Measurements from ENCODE around the gene NASP.

Gene NASP, protein sequence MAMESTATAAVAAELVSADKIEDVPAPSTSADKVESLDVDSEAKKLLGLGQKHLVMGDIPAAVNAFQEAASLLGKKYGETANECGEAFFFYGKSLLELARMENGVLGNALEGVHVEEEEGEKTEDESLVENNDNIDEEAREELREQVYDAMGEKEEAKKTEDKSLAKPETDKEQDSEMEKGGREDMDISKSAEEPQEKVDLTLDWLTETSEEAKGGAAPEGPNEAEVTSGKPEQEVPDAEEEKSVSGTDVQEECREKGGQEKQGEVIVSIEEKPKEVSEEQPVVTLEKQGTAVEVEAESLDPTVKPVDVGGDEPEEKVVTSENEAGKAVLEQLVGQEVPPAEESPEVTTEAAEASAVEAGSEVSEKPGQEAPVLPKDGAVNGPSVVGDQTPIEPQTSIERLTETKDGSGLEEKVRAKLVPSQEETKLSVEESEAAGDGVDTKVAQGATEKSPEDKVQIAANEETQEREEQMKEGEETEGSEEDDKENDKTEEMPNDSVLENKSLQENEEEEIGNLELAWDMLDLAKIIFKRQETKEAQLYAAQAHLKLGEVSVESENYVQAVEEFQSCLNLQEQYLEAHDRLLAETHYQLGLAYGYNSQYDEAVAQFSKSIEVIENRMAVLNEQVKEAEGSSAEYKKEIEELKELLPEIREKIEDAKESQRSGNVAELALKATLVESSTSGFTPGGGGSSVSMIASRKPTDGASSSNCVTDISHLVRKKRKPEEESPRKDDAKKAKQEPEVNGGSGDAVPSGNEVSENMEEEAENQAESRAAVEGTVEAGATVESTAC

DNA sequence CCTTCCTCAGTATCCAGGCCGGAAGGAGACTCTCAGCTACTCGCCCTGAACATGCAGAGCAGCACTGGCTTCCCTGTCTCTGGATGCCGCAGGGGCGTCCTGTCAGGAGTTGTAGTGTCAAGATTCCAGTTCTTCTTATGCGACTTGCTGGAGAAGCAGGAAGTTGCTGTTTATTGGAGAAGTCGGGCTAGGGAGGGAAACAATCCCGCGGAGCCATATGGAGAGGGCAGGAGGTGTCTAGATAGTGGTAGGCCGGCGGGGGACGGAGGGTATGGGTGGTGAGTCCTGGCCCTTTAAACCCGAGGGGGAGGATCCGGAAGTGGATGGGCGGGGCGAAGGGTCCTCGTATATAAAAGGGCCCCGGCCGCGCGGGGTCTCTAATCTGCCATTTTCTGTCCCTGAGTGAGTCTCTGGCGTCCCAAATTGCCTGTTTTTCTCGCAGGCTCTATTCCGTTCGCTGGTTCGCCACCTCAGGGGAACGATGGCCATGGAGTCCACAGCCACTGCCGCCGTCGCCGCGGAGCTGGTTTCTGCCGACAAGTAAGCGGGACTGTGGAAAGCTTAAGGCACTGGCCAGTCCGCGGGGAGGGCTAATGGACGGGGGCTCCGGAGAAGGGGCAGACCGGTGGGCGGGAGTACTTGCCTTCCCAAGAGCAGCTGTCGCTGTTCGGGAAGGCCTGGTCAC, at the start of gene NASP:
Gene NASP, plus strand, starts transcription at position 376 of the 685 bp plus-strand sequence. Its CDS starts 106 bp downstream, at position 482.
- no peaks in the 10 kb centered on the region for H3K27me3 ChIP-seq (ENCODE audit: insufficient read depth, low read length, poor library complexity, severe bottlenecking)
- peak within 1 kb of the TSS; percentile 92 for H3K4me2 ChIP-seq (ENCODE audit: low read depth, low read length, poor library complexity, severe bottlenecking)
- H4K20me1 ChIP-seq (ENCODE audit: insufficient read depth, low read length, poor library complexity, severe bottlenecking) = peaks cover 47% of the 10 kb centered on the region
- H3K4me1 ChIP-seq (ENCODE audit: insufficient read depth, low read length, poor library complexity, severe bottlenecking) = peaks cover 26% of the 10 kb centered on the region
- H3K9ac ChIP-seq (ENCODE audit: low read depth, low read length, poor library complexity, severe bottlenecking) = peak within 1 kb of the TSS; percentile 98
- peak within 1 kb of the TSS; percentile 100 for H2AFZ ChIP-seq (ENCODE audit: low read length)
- H3K36me3 ChIP-seq (ENCODE audit: insufficient read depth, low read length) = 0 out of 2 replicates have a peak, but pooled peaks cover 2% of the 10 kb centered on the region
- peak within 1 kb of the TSS; percentile 96 for H3K4me3 ChIP-seq (ENCODE audit: low read length, poor library complexity, severe bottlenecking)
- H3K9me2 ChIP-seq (replicated peaks; ENCODE audit: low read depth, low read length) = no peaks in the 10 kb centered on the region
- no peaks in the 10 kb centered on the region for H3K9me3 ChIP-seq (ENCODE audit: insufficient read depth, low read depth, low read length)
- TF ChIP-seq, protein P1, sequence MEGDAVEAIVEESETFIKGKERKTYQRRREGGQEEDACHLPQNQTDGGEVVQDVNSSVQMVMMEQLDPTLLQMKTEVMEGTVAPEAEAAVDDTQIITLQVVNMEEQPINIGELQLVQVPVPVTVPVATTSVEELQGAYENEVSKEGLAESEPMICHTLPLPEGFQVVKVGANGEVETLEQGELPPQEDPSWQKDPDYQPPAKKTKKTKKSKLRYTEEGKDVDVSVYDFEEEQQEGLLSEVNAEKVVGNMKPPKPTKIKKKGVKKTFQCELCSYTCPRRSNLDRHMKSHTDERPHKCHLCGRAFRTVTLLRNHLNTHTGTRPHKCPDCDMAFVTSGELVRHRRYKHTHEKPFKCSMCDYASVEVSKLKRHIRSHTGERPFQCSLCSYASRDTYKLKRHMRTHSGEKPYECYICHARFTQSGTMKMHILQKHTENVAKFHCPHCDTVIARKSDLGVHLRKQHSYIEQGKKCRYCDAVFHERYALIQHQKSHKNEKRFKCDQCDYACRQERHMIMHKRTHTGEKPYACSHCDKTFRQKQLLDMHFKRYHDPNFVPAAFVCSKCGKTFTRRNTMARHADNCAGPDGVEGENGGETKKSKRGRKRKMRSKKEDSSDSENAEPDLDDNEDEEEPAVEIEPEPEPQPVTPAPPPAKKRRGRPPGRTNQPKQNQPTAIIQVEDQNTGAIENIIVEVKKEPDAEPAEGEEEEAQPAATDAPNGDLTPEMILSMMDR (conservative IDR thresholded peaks at IDR 0.05; ENCODE audit: low read length) = peak; percentile 26; the same call in 1 of the 2 replicates
- TF ChIP-seq EZH2phosphoT487 (IDR thresholded peaks at IDR 0.05; ENCODE audit: borderline replicate concordance) = no peak
- 0 out of 2 replicates have a peak, but pooled peaks cover 2% of the 10 kb centered on the region for H3F3A ChIP-seq (ENCODE audit: low read depth)
- H3K79me2 ChIP-seq (ENCODE audit: insufficient read depth, low read length) = peaks cover 49% of the 10 kb centered on the region

DNA sequence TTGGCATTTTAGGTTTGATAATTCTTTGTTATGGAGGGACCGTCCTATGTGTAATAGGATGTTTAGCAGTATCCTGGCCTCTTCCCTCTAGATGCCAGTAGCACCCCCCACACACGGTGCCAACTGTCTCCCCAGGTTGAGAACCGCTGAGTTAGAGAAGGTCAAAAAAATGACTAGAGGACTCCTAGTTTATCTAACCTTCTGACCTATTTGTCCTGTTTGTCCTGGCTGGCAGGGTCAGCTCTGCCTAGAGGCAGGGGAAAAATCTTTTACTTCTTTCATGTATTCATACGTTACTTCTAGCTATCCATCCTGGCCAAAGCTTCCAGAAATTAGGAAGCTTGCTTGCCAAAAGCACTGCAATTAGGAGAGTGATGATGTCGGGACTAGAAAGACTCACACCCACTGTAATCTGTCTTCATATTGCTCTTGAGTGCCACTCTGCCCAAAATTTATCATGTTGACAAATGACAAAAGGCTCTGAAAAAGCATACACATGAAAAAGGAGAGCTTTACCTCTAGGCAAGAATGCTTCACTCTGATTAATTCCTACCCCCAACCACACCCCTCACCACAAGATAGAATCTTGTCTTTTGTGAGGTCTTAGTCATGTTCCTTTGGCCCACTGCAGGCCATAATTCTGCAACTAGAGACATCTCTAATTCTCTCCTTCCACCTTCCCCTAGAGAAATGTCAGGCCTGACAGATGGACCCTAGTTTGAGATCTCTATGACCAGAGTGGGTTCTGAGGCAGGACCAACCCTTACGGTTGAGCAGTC, 47.7 kb upstream of the NASP start:
- Histone ChIP-seq H3K9ac (ENCODE audit: low read depth, low read length, poor library complexity, severe bottlenecking) (no peak overlapping the region), H3K9me2 (replicated peaks; ENCODE audit: low read depth, low read length) (no peaks in the 10 kb centered on the region), H3K36me3 (ENCODE audit: insufficient read depth, low read length) (no peaks in the 10 kb centered on the region), H3K4me3 (ENCODE audit: low read length, poor library complexity, severe bottlenecking) (no peak overlapping the region), H2AFZ (ENCODE audit: low read length) (no peak overlapping the region), H3F3A (ENCODE audit: low read depth) (no peaks in the 10 kb centered on the region), H3K27me3 (ENCODE audit: insufficient read depth, low read length, poor library complexity, severe bottlenecking) (no peaks in the 10 kb centered on the region), H3K4me1 (ENCODE audit: insufficient read depth, low read length, poor library complexity, severe bottlenecking) (peaks cover 17% of the 10 kb centered on the region), H3K79me2 (ENCODE audit: insufficient read depth, low read length) (no peaks in the 10 kb centered on the region), H3K9me3 (ENCODE audit: insufficient read depth, low read depth, low read length) (no peaks in the 10 kb centered on the region), H3K4me2 (ENCODE audit: low read depth, low read length, poor library complexity, severe bottlenecking) (peak overlapping the region; percentile 6), H4K20me1 (ENCODE audit: insufficient read depth, low read length, poor library complexity, severe bottlenecking) (no peaks in the 10 kb centered on the region)
- TF ChIP-seq EZH2phosphoT487 (IDR thresholded peaks at IDR 0.05; ENCODE audit: borderline replicate concordance) = no peak
- TF ChIP-seq, protein P1 (conservative IDR thresholded peaks at IDR 0.05; ENCODE audit: low read length) = no peak

DNA sequence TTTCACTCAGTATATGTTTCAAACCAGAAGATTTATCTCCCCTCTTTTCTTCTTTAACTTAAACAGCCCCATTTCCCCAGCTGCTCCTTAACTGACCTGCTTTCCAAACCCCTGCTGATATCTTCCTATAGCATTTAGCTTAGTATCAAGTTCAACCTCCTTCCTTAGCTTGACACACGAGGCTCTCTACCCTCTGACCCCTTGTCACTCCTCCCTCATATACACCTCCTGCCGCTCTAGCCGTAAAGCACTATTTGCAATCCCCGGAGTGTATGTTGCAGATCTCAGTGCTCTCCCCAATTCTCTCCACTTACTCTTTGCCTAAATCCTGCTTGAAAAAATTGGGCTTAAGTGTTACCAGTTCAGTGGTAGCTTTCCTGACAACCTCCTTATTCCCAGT, 47.0 kb upstream of the NASP start:
- no peaks in the 10 kb centered on the region for H3K9me2 ChIP-seq (replicated peaks; ENCODE audit: low read depth, low read length)
- no peaks in the 10 kb centered on the region for H3K27me3 ChIP-seq (ENCODE audit: insufficient read depth, low read length, poor library complexity, severe bottlenecking)
- H3K9me3 ChIP-seq (ENCODE audit: insufficient read depth, low read depth, low read length) = no peaks in the 10 kb centered on the region
- no peaks in the 10 kb centered on the region for H3K79me2 ChIP-seq (ENCODE audit: insufficient read depth, low read length)
- 0 out of 2 replicates have a peak overlapping the region, but pooled peaks have one; percentile 17 for H2AFZ ChIP-seq (ENCODE audit: low read length)
- H4K20me1 ChIP-seq (ENCODE audit: insufficient read depth, low read length, poor library complexity, severe bottlenecking) = no peaks in the 10 kb centered on the region
- peak overlapping the region; percentile 6 for H3K4me2 ChIP-seq (ENCODE audit: low read depth, low read length, poor library complexity, severe bottlenecking)
- peaks cover 19% of the 10 kb centered on the region for H3K4me1 ChIP-seq (ENCODE audit: insufficient read depth, low read length, poor library complexity, severe bottlenecking)
- H3K4me3 ChIP-seq (ENCODE audit: low read length, poor library complexity, severe bottlenecking) = no peak overlapping the region
- no peak overlapping the region for H3K9ac ChIP-seq (ENCODE audit: low read depth, low read length, poor library complexity, severe bottlenecking)
- TF ChIP-seq, protein P1 (conservative IDR thresholded peaks at IDR 0.05; ENCODE audit: low read length) = no peak
- H3K36me3 ChIP-seq (ENCODE audit: insufficient read depth, low read length) = no peaks in the 10 kb centered on the region
- no peaks in the 10 kb centered on the region for H3F3A ChIP-seq (ENCODE audit: low read depth)

All from Loucy (cell line).